HepG2 (cell line): ENCODE measurements around the gene TSC1. TPM values are rescaled to one million over a fixed set of nuclear protein-coding genes. Genes with fewer than 3 reads are reported as not detected.

ENCODE experiments used
- ATAC-seq: fragments of 200-7000 bp; cut with Tn5 transposase; 3 replicates; pipeline ENCODE4 v1.9.1; 2020; ENCODE audit warnings: mild to moderate bottlenecking, moderate library complexity
- BruUV-seq: library from RNA; stranded (reverse); fragments of 400-500 nt; replicated peaks from 2 replicates; lab custom pipeline; 2021; lab: Mats Ljungman, UMichigan
- CTCF ChIA-PET: fragments of 300-600 bp; formaldehyde crosslinking; extraction: SDS; loops from one replicate; lab custom pipeline; 2021; ENCODE audit warnings: low total read pairs, inconsistent platforms, low intra/inter-chr PET ratio; lab: Yijun Ruan, JAX
- POLR2A ChIA-PET: fragments of 350-600 bp; sonication (Branson Sonifier 250); formaldehyde crosslinking; loops from one replicate; lab custom pipeline; 2020; ENCODE audit warnings: antibody characterized with exemption, inconsistent platforms; lab: Yijun Ruan, JAX
- DNase-seq: peaks from one replicate; pipeline ENCODE4 v3.0.0-alpha.2; 2015; ENCODE audit warnings: low spot score
- FAIRE-seq: peaks from 3 replicates; lab custom pipeline; 2011; peaks lifted over from hg19 to GRCh38; lab: Jason Lieb, UNC
- H2AFZ ChIP-seq: one replicate; pipeline ENCODE4 v1.6.1; 2011; ENCODE audit warnings: low read length, inconsistent platforms
- H3K27ac ChIP-seq: fragments of 300-600 bp; 3 replicates; pipeline ENCODE4 v1.8.0; 2011; ENCODE audit warnings: mixed run types, mild to moderate bottlenecking, mixed read lengths, low read length, inconsistent platforms; ENCODE audit not compliant: insufficient read depth; ENCODE audit errors: extremely low read length
- H3K27me3 ChIP-seq, 2 experiments: fragments of 200-600 bp in 1 of 2; 2 replicates in 1 of 2; 3 replicates in 1 of 2; pipeline versions ENCODE4 v1.6.0 to v1.8.0; 2011; ENCODE audit warnings: low read length in 2 of 2, mild to moderate bottlenecking in 2 of 2, moderate library complexity in 2 of 2, inconsistent platforms in 1 of 2; ENCODE audit not compliant: insufficient read depth in 2 of 2, control insufficient read depth in 1 of 2
- H3K36me3 ChIP-seq, 2 experiments: fragments of 200-600 bp in 1 of 2; replicated peaks in 1 of 2; 2 replicates in 1 of 2; 3 replicates in 1 of 2; pipeline versions ENCODE4 v1.5.1 to v1.8.0; 2011; ENCODE audit warnings: low read length in 2 of 2, inconsistent platforms in 1 of 2; ENCODE audit not compliant: insufficient read depth in 2 of 2, control insufficient read depth in 1 of 2
- H3K4me1 ChIP-seq: 2 replicates; pipeline ENCODE4 v1.5.1; 2012; ENCODE audit warnings: low read length, inconsistent platforms; ENCODE audit not compliant: insufficient read depth
- H3K4me2 ChIP-seq: 2 replicates; pipeline ENCODE4 v1.6.0; 2011; ENCODE audit warnings: low read depth, low read length, inconsistent platforms
- H3K4me3 ChIP-seq, 3 experiments: fragments of 200-600 bp in 1 of 3; sonication (generic), shearing (Covaris generic) in 1 of 3; replicated peaks in 1 of 3; 2 replicates each; pipeline ENCODE4 v1.5.1; 2011 to 2016; ENCODE audit warnings: low read length in 3 of 3, inconsistent platforms in 2 of 3, low read depth in 2 of 3, mild to moderate bottlenecking in 2 of 3, control low read depth in 1 of 3, mixed read lengths in 1 of 3; ENCODE audit not compliant: insufficient read depth in 1 of 3
- H3K79me2 ChIP-seq: one replicate; pipeline ENCODE4 v1.6.1; 2011; ENCODE audit warnings: low read length, inconsistent platforms; ENCODE audit not compliant: insufficient read depth
- H3K9ac ChIP-seq: 2 replicates; pipeline ENCODE4 v1.6.0; 2011; ENCODE audit warnings: mild to moderate bottlenecking, low read depth, low read length, inconsistent platforms; ENCODE audit not compliant: insufficient read depth
- H3K9me3 ChIP-seq: 2 replicates; pipeline ENCODE4 v1.5.1; 2012; ENCODE audit warnings: mild to moderate bottlenecking, low read length
- H4K20me1 ChIP-seq: 2 replicates; pipeline ENCODE4 v1.6.0; 2011; ENCODE audit warnings: inconsistent platforms, mild to moderate bottlenecking, low read length, moderate library complexity; ENCODE audit not compliant: insufficient read depth
- E2F1 ChIP-seq: sonication (generic); formaldehyde crosslinking; IDR thresholded peaks from 2 replicates; pipeline ENCODE4 v1.5.0; 2020; ENCODE audit warnings: missing genetic modification reagents
- HOXA7 ChIP-seq: sonication (generic); formaldehyde crosslinking; IDR thresholded peaks from 2 replicates; pipeline ENCODE4 v1.8.1; 2022; ENCODE audit warnings: mild to moderate bottlenecking, missing genetic modification reagents, moderate library complexity
- KLF13 ChIP-seq: sonication (generic); formaldehyde crosslinking; IDR thresholded peaks from 2 replicates; pipeline ENCODE4 v1.4.0; 2020; ENCODE audit warnings: mild to moderate bottlenecking, missing genetic modification reagents
- TAF15 ChIP-seq: fragments of 200-400 bp; formaldehyde crosslinking; IDR thresholded peaks from one replicate; pipeline ENCODE4 v1.6.1; 2018; ENCODE audit warnings: mild to moderate bottlenecking, low read depth, low read length; ENCODE audit not compliant: poor library complexity, severe bottlenecking
- ZFP36L1 ChIP-seq: sonication (generic); formaldehyde crosslinking; IDR thresholded peaks from 2 replicates; pipeline ENCODE4 v1.8.0; 2022; ENCODE audit warnings: mild to moderate bottlenecking, missing genetic modification reagents, moderate library complexity
- ZFP91 ChIP-seq: sonication (generic); formaldehyde crosslinking; IDR thresholded peaks from 2 replicates; pipeline ENCODE4 v1.9.0; 2022; ENCODE audit warnings: missing genetic modification reagents, mild to moderate bottlenecking, borderline replicate concordance
- ZNF614 ChIP-seq: IDR thresholded peaks from 2 replicates; pipeline ENCODE4 v1.6.1; 2018; ENCODE audit warnings: missing biosample characterization, missing genetic modification reagents, inconsistent platforms, borderline replicate concordance
- ZNF674 ChIP-seq: sonication (generic); formaldehyde crosslinking; IDR thresholded peaks from 2 replicates; pipeline ENCODE4 v1.5.0; 2020; ENCODE audit warnings: low read depth, mild to moderate bottlenecking, missing genetic modification reagents
- ZNF7 ChIP-seq: IDR thresholded peaks from 2 replicates; pipeline ENCODE4 v1.6.1; 2016; ENCODE audit warnings: missing biosample characterization, missing genetic modification reagents
- ZNF784 ChIP-seq: sonication (generic); formaldehyde crosslinking; IDR thresholded peaks from 2 replicates; pipeline ENCODE4 v1.5.1; 2020; ENCODE audit warnings: missing genetic modification reagents, mild to moderate bottlenecking, borderline replicate concordance
- WGBS: methylation state at CpG from one replicate; pipeline ENCODE4 v1.1.6; 2017; ENCODE audit warnings: low lambda C conversion rate; 5-methylcytosine and 5-hydroxymethylcytosine counted together
- in situ Hi-C: cut with HindIII; loops from 2 replicates; pipeline ENCODE4 v1.10.0; 2017; ENCODE audit warnings: low pct_unique_long_range_greater_than_20kb; ENCODE audit not compliant: extremely low pct_ligation_motif_present
- intact Hi-C: fragments of 100-400 bp; cut with micrococcal nuclease; formaldehyde crosslinking; loops from one replicate; pipeline ENCODE4 v1.10.0; 2022; ENCODE audit not compliant: unreplicated experiment
- polyA plus RNA-seq, 8 experiments: library from polyadenylated mRNA; depleted of rRNA in 3 of 8; stranded (reverse) in 7 of 8; unstranded in 1 of 8; fragments of >200 nt; fragmentation: Illumina TruSeq in 4 of 8; extraction: Trizol in 4 of 8; gene quantifications; 2 replicates each; pipeline versions ENCODE4 v1.2.1 to v1.2.3, GENCODE V29; 2011 to 2016; ENCODE audit warnings: low read depth in 4 of 8, missing spikeins in 1 of 8, mixed read lengths in 1 of 8; ENCODE audit not compliant: insufficient read depth in 1 of 8
- total RNA-seq, 5 experiments: library from RNA; depleted of rRNA; stranded (reverse); fragments of >200 nt; fragmentation: Illumina TruSeq; extraction: Trizol; gene quantifications; 2 replicates each; pipeline ENCODE4 v1.2.3, GENCODE V29; 2016; ENCODE audit warnings: low read depth in 1 of 5

Gene TSC1
- total and polyA plus RNA-seq, 2 of the 13 experiments (the other 11 are each of a cell fraction or from before 2014, with no cell fraction given), result 31.6 to 66.1 TPM

- TF ChIP-seq ZFP91 (CRISPR knock-in tag), result no peak
- TF ChIP-seq ZNF784 (CRISPR knock-in tag), result no peak
- TF ChIP-seq TAF15, result no peak
- no peak for TF ChIP-seq ZFP36L1 (CRISPR knock-in tag)
- no peak for TF ChIP-seq E2F1 (CRISPR knock-in tag)
Measured at GRCh38 chr9:132869266-132869665, 75.2 kb downstream of the TSC1 start (continued).

GRCh38 chr9:132866898-132867297 lies 77.5 kb downstream of the TSC1 start:
- no TSS peak for BruUV-seq
- TF ChIP-seq ZNF674, result no peak
- TF ChIP-seq HOXA7, result no peak
- no peak for TF ChIP-seq ZNF614
- no peak for TF ChIP-seq KLF13 (CRISPR knock-in tag)
- TF ChIP-seq ZNF7 (CRISPR knock-in tag), result no peak
- intact Hi-C loops, result no loop called here
- no peak overlapping the region for H3K4me2 ChIP-seq
- no peak for FAIRE-seq
- no peaks in the 10 kb centered on the region for H3K36me3 ChIP-seq
- no peaks in the 10 kb centered on the region for H4K20me1 ChIP-seq
- H3K79me2 ChIP-seq, result no peaks in the 10 kb centered on the region
- no peak overlapping the region for H2AFZ ChIP-seq
- ChIA-PET CTCF (no interaction called here), POLR2A (no interaction called here)
- in situ Hi-C loops, result no loop called here
- no peak overlapping the region for H3K9ac ChIP-seq
- H3K4me1 ChIP-seq, result no peaks in the 10 kb centered on the region
- 72% methylated on average over 8 of the region's 8 CpGs for WGBS
- H3K27me3 ChIP-seq, result peaks cover 3 to 14% of the 10 kb centered on the region in 2 experiments; a peak in 2 of 5 replicates
- ATAC-seq, result no peak
- DNase-seq, result no peak
- H3K27ac ChIP-seq, result no peak overlapping the region
- H3K4me3 ChIP-seq, result no peak overlapping the region
- no peaks in the 10 kb centered on the region for H3K9me3 ChIP-seq
